Hepatocyte (in vitro differentiated cells): Measurements from ENCODE around the gene PNPLA4.

Experiments used
- EZH2phosphoT487 ChIP-seq: fragments of 200-600 bp; sonication (generic); IDR thresholded peaks from one replicate; pipeline ENCODE4 v1.6.1; 2018; ENCODE audit warnings: antibody characterized with exemption, mild to moderate bottlenecking, low read depth, moderate library complexity; ENCODE audit not compliant: unreplicated experiment, severe bottlenecking
- TF ChIP-seq, protein P1 (sequence below): fragments of 200-600 bp; sonication (generic); IDR thresholded peaks from 2 replicates; pipeline ENCODE4 v1.5.1; 2016; ENCODE audit warnings: antibody characterized with exemption, mild to moderate bottlenecking; ENCODE audit not compliant: poor library complexity

DNA sequence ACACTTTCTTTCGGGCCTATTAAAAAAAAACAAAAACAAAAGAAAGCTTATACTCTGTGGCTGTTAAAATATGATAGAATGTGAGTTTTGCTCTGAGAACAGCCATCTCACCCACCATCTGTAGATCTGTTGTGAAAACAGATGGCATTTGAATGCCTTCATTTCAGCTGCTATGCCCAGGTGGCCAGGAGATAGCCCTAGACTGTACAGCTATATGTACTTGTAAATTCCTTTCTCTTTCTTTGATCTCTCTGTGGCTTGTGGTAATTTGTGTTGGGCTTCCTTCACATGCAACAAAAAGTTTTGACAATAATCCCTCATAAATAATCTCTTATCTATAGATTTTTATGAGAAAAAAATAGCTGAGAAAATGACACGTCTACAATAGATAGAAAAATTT, 38.1 kb downstream of the PNPLA4 start:
- TF ChIP-seq, protein P1, sequence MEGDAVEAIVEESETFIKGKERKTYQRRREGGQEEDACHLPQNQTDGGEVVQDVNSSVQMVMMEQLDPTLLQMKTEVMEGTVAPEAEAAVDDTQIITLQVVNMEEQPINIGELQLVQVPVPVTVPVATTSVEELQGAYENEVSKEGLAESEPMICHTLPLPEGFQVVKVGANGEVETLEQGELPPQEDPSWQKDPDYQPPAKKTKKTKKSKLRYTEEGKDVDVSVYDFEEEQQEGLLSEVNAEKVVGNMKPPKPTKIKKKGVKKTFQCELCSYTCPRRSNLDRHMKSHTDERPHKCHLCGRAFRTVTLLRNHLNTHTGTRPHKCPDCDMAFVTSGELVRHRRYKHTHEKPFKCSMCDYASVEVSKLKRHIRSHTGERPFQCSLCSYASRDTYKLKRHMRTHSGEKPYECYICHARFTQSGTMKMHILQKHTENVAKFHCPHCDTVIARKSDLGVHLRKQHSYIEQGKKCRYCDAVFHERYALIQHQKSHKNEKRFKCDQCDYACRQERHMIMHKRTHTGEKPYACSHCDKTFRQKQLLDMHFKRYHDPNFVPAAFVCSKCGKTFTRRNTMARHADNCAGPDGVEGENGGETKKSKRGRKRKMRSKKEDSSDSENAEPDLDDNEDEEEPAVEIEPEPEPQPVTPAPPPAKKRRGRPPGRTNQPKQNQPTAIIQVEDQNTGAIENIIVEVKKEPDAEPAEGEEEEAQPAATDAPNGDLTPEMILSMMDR = no peak
- TF ChIP-seq EZH2phosphoT487 = no peak
